ENCODE data around the gene HTR1A. TPM values are rescaled to one million over a fixed set of nuclear protein-coding genes. Genes with fewer than 3 reads are reported as not detected.

Gene HTR1A
- total RNA-seq = not detected in 2 replicates
- long read RNA-seq = 0 reads

DNA sequence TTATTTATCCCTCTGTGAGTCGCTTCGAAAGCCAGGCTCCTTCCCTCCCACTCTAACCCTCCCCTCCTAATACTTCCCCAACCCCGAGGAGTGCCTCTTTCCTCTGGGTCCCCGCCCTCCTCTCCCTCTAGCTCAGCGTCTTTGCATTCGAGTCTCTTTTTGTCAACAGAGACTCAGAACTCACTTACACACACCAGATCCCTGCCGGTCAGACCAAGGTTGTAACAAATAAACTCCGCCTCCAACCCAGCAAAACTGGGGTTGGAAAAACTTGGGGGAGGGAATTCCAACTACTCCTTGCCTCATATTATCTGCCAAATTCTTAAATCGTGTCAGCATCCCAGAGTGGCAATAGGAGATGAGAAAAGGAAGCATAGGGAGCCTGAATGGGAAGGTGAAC, at the start of gene HTR1A:
Gene HTR1A, minus strand, starts transcription at position 167 of the 400 bp plus-strand sequence. CDS start 726 bp downstream, outside the sequence.
- Mint-ChIP-seq H3K27ac (ENCODE audit: unreplicated experiment) (no peak within 1 kb of the TSS), H3K27me3 (ENCODE audit: unreplicated experiment) (peaks cover 44% of the 10 kb centered on the region)

DNA sequence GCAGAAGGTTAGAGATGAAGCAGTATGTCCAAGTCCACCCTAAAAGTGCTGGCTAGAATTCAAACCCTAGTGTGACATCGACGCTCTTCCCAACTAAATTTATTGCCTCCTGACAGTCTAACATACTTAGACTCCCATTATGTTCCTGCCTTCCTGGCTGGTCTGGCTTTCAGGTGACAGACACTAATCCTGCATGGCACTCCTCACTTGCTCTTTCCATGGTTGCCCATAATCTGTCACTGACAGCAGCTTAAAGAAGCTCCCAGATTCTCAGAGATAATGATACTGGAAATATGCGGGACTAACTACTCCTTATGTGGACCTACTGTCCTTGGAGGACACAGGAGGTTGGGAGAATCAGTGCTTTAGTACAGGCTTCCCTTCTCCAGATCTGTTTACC, 41.7 kb upstream of the HTR1A start:
- Mint-ChIP-seq H3K36me3 (ENCODE audit: unreplicated experiment) (no peaks in the 10 kb centered on the region), H3K4me3 (ENCODE audit: unreplicated experiment) (no peak overlapping the region), H3K27ac (ENCODE audit: unreplicated experiment) (no peak overlapping the region), H3K4me1 (ENCODE audit: unreplicated experiment) (no peaks in the 10 kb centered on the region), H3K9me3 (ENCODE audit: unreplicated experiment) (no peaks in the 10 kb centered on the region), H3K27me3 (ENCODE audit: unreplicated experiment) (no peaks in the 10 kb centered on the region)
- no peak for DNase-seq (ENCODE audit: extremely low spot score, unreplicated experiment)
- TF ChIP-seq, protein P1, sequence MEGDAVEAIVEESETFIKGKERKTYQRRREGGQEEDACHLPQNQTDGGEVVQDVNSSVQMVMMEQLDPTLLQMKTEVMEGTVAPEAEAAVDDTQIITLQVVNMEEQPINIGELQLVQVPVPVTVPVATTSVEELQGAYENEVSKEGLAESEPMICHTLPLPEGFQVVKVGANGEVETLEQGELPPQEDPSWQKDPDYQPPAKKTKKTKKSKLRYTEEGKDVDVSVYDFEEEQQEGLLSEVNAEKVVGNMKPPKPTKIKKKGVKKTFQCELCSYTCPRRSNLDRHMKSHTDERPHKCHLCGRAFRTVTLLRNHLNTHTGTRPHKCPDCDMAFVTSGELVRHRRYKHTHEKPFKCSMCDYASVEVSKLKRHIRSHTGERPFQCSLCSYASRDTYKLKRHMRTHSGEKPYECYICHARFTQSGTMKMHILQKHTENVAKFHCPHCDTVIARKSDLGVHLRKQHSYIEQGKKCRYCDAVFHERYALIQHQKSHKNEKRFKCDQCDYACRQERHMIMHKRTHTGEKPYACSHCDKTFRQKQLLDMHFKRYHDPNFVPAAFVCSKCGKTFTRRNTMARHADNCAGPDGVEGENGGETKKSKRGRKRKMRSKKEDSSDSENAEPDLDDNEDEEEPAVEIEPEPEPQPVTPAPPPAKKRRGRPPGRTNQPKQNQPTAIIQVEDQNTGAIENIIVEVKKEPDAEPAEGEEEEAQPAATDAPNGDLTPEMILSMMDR (IDR thresholded peaks at IDR 0.05) = no peak

More for the DNA sequence above, at the start of gene HTR1A:
- Mint-ChIP-seq H3K36me3 (ENCODE audit: unreplicated experiment) (no peaks in the 10 kb centered on the region), H3K9me3 (ENCODE audit: unreplicated experiment) (no peaks in the 10 kb centered on the region), H3K4me1 (ENCODE audit: unreplicated experiment) (no peaks in the 10 kb centered on the region), H3K4me3 (ENCODE audit: unreplicated experiment) (no peak within 1 kb of the TSS)
- no peak for DNase-seq (ENCODE audit: extremely low spot score, unreplicated experiment)
- TF ChIP-seq, protein P1 (IDR thresholded peaks at IDR 0.05) = no peak

DNA sequence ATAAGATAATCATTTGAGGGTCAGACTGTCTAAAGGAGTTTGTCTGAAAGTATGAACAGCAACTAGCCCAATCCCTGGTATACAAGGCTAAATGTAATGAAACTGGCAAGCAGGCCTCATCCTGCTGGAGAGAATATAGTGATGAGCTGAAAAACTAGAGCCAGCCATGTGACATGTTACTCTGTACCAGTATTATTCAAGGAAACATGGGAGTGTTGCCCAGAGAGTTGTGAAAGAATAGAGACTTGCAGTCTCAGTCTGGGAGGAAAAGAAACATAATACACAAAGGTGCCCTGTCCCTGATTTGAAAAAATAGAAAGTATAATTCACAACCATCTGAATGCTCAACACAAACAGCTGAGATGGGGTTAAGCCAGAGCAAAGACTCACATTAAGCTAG, 37.9 kb upstream of the HTR1A start:
- Mint-ChIP-seq H3K4me1 (ENCODE audit: unreplicated experiment) (no peaks in the 10 kb centered on the region), H3K36me3 (ENCODE audit: unreplicated experiment) (no peaks in the 10 kb centered on the region), H3K27ac (ENCODE audit: unreplicated experiment) (no peak overlapping the region), H3K4me3 (ENCODE audit: unreplicated experiment) (no peak overlapping the region), H3K27me3 (ENCODE audit: unreplicated experiment) (no peaks in the 10 kb centered on the region), H3K9me3 (ENCODE audit: unreplicated experiment) (no peaks in the 10 kb centered on the region)
- TF ChIP-seq, protein P1 (IDR thresholded peaks at IDR 0.05) = no peak
- no peak for DNase-seq (ENCODE audit: extremely low spot score, unreplicated experiment)

DNA sequence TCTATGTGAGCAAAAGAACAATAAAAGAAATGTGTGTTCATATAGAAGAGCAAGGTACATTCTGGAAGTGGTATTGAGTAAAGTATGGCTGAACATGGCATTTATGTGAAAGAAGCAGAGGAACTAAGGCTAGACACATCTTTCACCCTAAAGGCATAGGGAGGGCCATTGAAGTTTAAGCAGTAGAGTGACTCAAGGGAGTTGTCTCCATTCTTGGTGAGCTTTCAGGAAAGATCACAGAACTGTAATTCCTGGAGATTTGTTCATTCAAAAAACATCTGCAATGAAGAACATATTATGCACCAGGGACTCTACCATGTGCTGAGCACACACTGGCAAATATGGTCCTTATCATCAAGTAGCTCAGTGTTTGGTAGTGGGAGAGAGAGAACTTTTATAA, 24.8 kb upstream of the HTR1A start:
- H3K36me3 Mint-ChIP-seq (ENCODE audit: unreplicated experiment) = no peaks in the 10 kb centered on the region
- TF ChIP-seq, protein P1 (IDR thresholded peaks at IDR 0.05) = no peak
- H3K4me3 Mint-ChIP-seq (ENCODE audit: unreplicated experiment) = no peak overlapping the region
- H3K9me3 Mint-ChIP-seq (ENCODE audit: unreplicated experiment) = peaks cover 13% of the 10 kb centered on the region
- no peak for DNase-seq (ENCODE audit: extremely low spot score, unreplicated experiment)
- no peaks in the 10 kb centered on the region for H3K27me3 Mint-ChIP-seq (ENCODE audit: unreplicated experiment)
- H3K27ac Mint-ChIP-seq (ENCODE audit: unreplicated experiment) = no peak overlapping the region
- H3K4me1 Mint-ChIP-seq (ENCODE audit: unreplicated experiment) = no peaks in the 10 kb centered on the region

DNA sequence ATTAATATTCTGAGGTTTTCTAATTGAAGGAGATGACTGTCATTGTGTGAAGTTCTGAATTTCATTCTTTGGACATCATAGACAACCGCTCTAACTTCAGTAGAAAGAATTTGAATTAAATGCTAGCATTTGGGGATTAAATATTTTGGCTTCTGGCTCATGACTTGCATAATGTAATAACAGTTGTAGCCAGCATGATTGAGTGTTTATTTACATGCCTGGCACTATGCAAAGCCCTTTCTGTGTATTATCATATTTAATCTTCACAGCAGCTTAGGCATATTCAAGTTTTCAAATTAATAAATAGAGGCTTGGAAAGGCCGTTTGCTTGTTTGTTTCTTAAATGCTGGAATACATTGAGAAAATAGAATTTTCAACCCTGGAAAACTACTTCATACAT, 19.6 kb upstream of the HTR1A start:
- Mint-ChIP-seq H3K4me3 (ENCODE audit: unreplicated experiment) (no peak overlapping the region), H3K27me3 (ENCODE audit: unreplicated experiment) (no peaks in the 10 kb centered on the region), H3K36me3 (ENCODE audit: unreplicated experiment) (no peaks in the 10 kb centered on the region), H3K9me3 (ENCODE audit: unreplicated experiment) (peaks cover 23% of the 10 kb centered on the region), H3K4me1 (ENCODE audit: unreplicated experiment) (no peaks in the 10 kb centered on the region), H3K27ac (ENCODE audit: unreplicated experiment) (no peak overlapping the region)
- TF ChIP-seq, protein P1 (IDR thresholded peaks at IDR 0.05) = no peak
- no peak for DNase-seq (ENCODE audit: extremely low spot score, unreplicated experiment)

Measured in osteocyte (in vitro differentiated cells).